HepG2 (cell line): ENCODE data around the gene MLNR. TPM values are rescaled to one million over a fixed set of nuclear protein-coding genes. Genes with fewer than 3 reads are reported as not detected.

Source experiments
- EEA1 ChIP-seq: sonication (generic); formaldehyde crosslinking; IDR thresholded peaks from 2 replicates; pipeline ENCODE4 v1.5.1; 2020; ENCODE audit warnings: mild to moderate bottlenecking, missing genetic modification reagents, borderline replicate concordance
- GLI4 ChIP-seq: sonication (generic); formaldehyde crosslinking; IDR thresholded peaks from 2 replicates; pipeline ENCODE4 v1.5.1; 2020; ENCODE audit warnings: missing genetic modification reagents, mild to moderate bottlenecking, moderate library complexity, borderline replicate concordance
- IKZF1 ChIP-seq: fragments of 450-650 bp; IDR thresholded peaks from 2 replicates; pipeline ENCODE4 v1.7.1; 2016
- NPAS2 ChIP-seq: sonication (generic); formaldehyde crosslinking; IDR thresholded peaks from 2 replicates; pipeline ENCODE4 v1.8.0; 2022; ENCODE audit warnings: mild to moderate bottlenecking, missing genetic modification reagents, borderline replicate concordance
- RXRB ChIP-seq: IDR thresholded peaks from 2 replicates; pipeline ENCODE4 v1.6.1; 2016; ENCODE audit warnings: borderline replicate concordance, missing genetic modification reagents, missing compliant biosample characterization
- SYNCRIP ChIP-seq: fragments of 200-400 bp; formaldehyde crosslinking; IDR thresholded peaks from 2 replicates; pipeline ENCODE4 v1.6.1; 2018; ENCODE audit warnings: mild to moderate bottlenecking, low read depth, low read length; ENCODE audit not compliant: insufficient read depth
- TFDP1 ChIP-seq: IDR thresholded peaks from 2 replicates; pipeline ENCODE4 v1.6.1; 2016; ENCODE audit warnings: missing compliant biosample characterization, missing genetic modification reagents, borderline replicate concordance
- TSC22D2 ChIP-seq: sonication (generic); formaldehyde crosslinking; IDR thresholded peaks from 2 replicates; pipeline ENCODE4 v1.5.1; 2020; ENCODE audit warnings: missing genetic modification reagents, mild to moderate bottlenecking, borderline replicate concordance
- ZNF143 ChIP-seq: sonication (generic); formaldehyde crosslinking; IDR thresholded peaks from 2 replicates; pipeline ENCODE4 v1.4.0; 2020; ENCODE audit warnings: missing genetic modification reagents
- ZNF30 ChIP-seq: sonication (generic); formaldehyde crosslinking; IDR thresholded peaks from 2 replicates; pipeline ENCODE4 v1.5.0; 2020; ENCODE audit warnings: mild to moderate bottlenecking, missing genetic modification reagents
- ZNF761 ChIP-seq: sonication (generic); formaldehyde crosslinking; conservative IDR thresholded peaks from 2 replicates; pipeline ENCODE4 v1.4.0; 2020; ENCODE audit warnings: mild to moderate bottlenecking, missing genetic modification reagents
- polyA plus RNA-seq, 8 experiments: library from polyadenylated mRNA; depleted of rRNA in 3 of 8; stranded (reverse) in 7 of 8; unstranded in 1 of 8; fragments of >200 nt; fragmentation: Illumina TruSeq in 4 of 8; extraction: Trizol in 4 of 8; gene quantifications; 2 replicates each; pipeline versions ENCODE4 v1.2.1 to v1.2.3, GENCODE V29; 2011 to 2016; ENCODE audit warnings: low read depth in 4 of 8, missing spikeins in 1 of 8, mixed read lengths in 1 of 8; ENCODE audit not compliant: insufficient read depth in 1 of 8
- total RNA-seq, 5 experiments: library from RNA; depleted of rRNA; stranded (reverse); fragments of >200 nt; fragmentation: Illumina TruSeq; extraction: Trizol; gene quantifications; 2 replicates each; pipeline ENCODE4 v1.2.3, GENCODE V29; 2016; ENCODE audit warnings: low read depth in 1 of 5
- TF ChIP-seq, protein P1 (sequence below): sonication (generic); formaldehyde crosslinking; IDR thresholded peaks from 2 replicates; pipeline ENCODE4 v1.8.0; 2022; ENCODE audit warnings: mild to moderate bottlenecking, missing genetic modification reagents
- TF ChIP-seq, protein P2 (sequence below): sonication (generic); formaldehyde crosslinking; IDR thresholded peaks from 2 replicates; pipeline ENCODE4 v1.5.1; 2020; ENCODE audit warnings: mild to moderate bottlenecking, missing genetic modification reagents, moderate library complexity
- TF ChIP-seq, protein P3 (sequence below): sonication (generic); formaldehyde crosslinking; conservative IDR thresholded peaks from 2 replicates; pipeline ENCODE4 v1.4.0; 2020; ENCODE audit warnings: mild to moderate bottlenecking, missing genetic modification reagents, moderate library complexity

MLNR gene
- total and polyA plus RNA-seq, 2 of the 13 experiments (the other 11 are each of a cell fraction or from before 2014, with no cell fraction given) = 0.46 TPM; not detected in 1

DNA sequence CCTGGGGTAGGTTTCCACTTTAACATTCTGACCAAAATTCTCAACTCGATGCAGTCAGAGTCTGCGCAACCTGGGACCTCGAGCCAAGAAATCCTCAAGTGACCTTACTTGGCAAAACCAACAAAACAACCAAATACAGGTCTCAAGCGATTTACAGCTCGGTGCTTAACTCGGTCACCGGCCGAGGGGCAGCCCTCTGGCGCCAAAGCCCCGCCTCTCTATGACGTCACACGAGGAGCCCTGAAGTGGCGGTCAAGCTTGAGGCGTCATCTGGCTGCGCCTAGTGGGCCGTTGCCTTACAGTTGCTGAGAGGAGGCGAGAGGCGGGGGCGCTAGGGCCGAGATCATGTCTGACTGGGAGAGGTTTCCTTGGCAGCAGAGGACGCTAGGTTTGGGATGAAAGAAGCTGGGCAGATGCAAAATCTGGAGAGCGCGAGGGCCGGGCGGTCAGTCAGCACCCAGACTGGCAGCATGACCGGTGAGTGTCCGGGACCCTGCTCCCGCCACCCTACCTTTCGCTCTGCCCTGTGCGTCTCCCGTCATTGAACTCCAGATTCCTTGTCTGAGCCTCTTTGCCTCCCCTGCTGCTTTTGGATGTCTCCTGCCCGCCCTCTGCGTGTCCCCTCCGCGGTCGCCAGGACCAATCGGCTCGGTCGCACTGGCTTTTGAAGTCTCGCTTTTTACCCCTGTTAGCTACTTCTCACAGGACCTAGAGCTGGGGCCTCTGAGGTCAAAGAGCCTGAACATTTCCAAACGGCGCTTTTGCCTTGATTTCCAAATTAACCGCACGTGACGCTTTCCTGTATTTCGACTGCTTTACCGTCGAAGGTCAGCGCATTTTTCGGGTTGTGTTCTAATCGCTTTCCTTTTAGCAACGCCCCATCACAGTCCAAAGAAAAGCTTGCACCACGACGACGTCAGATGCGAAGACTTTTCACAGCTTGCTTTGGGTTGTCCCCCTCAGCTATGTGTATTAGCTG lies 27.8 kb downstream of the MLNR start, which contains the start of gene CDADC1 (continued):
- TF ChIP-seq EEA1 (CRISPR knock-in tag) = peak; percentile 79; the same call in 1 of the 2 replicates
- TF ChIP-seq, protein P1, sequence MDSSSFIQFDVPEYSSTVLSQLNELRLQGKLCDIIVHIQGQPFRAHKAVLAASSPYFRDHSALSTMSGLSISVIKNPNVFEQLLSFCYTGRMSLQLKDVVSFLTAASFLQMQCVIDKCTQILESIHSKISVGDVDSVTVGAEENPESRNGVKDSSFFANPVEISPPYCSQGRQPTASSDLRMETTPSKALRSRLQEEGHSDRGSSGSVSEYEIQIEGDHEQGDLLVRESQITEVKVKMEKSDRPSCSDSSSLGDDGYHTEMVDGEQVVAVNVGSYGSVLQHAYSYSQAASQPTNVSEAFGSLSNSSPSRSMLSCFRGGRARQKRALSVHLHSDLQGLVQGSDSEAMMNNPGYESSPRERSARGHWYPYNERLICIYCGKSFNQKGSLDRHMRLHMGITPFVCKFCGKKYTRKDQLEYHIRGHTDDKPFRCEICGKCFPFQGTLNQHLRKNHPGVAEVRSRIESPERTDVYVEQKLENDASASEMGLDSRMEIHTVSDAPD = no peak
- no peak for TF ChIP-seq IKZF1
- no peak for TF ChIP-seq NPAS2
- TF ChIP-seq ZNF143 (CRISPR knock-in tag) = 0 out of 2 replicates have a peak, but pooled peaks have one; percentile 19
- TF ChIP-seq RXRB (CRISPR knock-in tag) = peak; percentile 32; the same call in 1 of the 2 replicates
- TF ChIP-seq TSC22D2 = peak; percentile 68; the same call in 1 of the 2 replicates
- TF ChIP-seq, protein P2, sequence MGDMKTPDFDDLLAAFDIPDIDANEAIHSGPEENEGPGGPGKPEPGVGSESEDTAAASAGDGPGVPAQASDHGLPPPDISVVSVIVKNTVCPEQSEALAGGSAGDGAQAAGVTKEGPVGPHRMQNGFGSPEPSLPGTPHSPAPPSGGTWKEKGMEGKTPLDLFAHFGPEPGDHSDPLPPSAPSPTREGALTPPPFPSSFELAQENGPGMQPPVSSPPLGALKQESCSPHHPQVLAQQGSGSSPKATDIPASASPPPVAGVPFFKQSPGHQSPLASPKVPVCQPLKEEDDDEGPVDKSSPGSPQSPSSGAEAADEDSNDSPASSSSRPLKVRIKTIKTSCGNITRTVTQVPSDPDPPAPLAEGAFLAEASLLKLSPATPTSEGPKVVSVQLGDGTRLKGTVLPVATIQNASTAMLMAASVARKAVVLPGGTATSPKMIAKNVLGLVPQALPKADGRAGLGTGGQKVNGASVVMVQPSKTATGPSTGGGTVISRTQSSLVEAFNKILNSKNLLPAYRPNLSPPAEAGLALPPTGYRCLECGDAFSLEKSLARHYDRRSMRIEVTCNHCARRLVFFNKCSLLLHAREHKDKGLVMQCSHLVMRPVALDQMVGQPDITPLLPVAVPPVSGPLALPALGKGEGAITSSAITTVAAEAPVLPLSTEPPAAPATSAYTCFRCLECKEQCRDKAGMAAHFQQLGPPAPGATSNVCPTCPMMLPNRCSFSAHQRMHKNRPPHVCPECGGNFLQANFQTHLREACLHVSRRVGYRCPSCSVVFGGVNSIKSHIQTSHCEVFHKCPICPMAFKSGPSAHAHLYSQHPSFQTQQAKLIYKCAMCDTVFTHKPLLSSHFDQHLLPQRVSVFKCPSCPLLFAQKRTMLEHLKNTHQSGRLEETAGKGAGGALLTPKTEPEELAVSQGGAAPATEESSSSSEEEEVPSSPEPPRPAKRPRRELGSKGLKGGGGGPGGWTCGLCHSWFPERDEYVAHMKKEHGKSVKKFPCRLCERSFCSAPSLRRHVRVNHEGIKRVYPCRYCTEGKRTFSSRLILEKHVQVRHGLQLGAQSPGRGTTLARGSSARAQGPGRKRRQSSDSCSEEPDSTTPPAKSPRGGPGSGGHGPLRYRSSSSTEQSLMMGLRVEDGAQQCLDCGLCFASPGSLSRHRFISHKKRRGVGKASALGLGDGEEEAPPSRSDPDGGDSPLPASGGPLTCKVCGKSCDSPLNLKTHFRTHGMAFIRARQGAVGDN = peak; percentile 85
- TF ChIP-seq, protein P3, sequence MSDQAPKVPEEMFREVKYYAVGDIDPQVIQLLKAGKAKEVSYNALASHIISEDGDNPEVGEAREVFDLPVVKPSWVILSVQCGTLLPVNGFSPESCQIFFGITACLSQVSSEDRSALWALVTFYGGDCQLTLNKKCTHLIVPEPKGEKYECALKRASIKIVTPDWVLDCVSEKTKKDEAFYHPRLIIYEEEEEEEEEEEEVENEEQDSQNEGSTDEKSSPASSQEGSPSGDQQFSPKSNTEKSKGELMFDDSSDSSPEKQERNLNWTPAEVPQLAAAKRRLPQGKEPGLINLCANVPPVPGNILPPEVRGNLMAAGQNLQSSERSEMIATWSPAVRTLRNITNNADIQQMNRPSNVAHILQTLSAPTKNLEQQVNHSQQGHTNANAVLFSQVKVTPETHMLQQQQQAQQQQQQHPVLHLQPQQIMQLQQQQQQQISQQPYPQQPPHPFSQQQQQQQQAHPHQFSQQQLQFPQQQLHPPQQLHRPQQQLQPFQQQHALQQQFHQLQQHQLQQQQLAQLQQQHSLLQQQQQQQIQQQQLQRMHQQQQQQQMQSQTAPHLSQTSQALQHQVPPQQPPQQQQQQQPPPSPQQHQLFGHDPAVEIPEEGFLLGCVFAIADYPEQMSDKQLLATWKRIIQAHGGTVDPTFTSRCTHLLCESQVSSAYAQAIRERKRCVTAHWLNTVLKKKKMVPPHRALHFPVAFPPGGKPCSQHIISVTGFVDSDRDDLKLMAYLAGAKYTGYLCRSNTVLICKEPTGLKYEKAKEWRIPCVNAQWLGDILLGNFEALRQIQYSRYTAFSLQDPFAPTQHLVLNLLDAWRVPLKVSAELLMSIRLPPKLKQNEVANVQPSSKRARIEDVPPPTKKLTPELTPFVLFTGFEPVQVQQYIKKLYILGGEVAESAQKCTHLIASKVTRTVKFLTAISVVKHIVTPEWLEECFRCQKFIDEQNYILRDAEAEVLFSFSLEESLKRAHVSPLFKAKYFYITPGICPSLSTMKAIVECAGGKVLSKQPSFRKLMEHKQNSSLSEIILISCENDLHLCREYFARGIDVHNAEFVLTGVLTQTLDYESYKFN = 0 out of 2 replicates have a peak, but pooled peaks have one; percentile 22
- TF ChIP-seq ZNF761 (CRISPR knock-in tag) = 0 out of 2 replicates have a peak, but pooled peaks have one; percentile 16
- 0 out of 2 replicates have a peak, but pooled peaks have one; percentile 27 for TF ChIP-seq GLI4 (CRISPR knock-in tag)
- no peak for TF ChIP-seq ZNF30
- peak; percentile 75; the same call in 1 of the 2 replicates for TF ChIP-seq TFDP1 (CRISPR knock-in tag)
- TF ChIP-seq SYNCRIP = no peak
